H1 (cell line): Measurements from ENCODE around the gene NME7. TPM values are rescaled to one million over a fixed set of nuclear protein-coding genes. Genes with fewer than 3 reads are reported as not detected.

Experiments used
- CTCF ChIA-PET: fragments of 300-600 bp; sonication (Branson Sonifier 250); formaldehyde crosslinking; loops from one replicate; lab custom pipeline; 2021; ENCODE audit not compliant: partially characterized antibody; lab: Charles Lee
- POLR2A ChIA-PET: fragments of 300-600 bp; sonication (Branson Sonifier 250); formaldehyde crosslinking; loops from one replicate; lab custom pipeline; 2021; ENCODE audit warnings: inconsistent platforms; ENCODE audit not compliant: partially characterized antibody; lab: Charles Lee
- DNase-seq, 2 experiments: peaks; one replicate each; pipeline versions ENCODE4 v3.0.0 to v3.0.0-alpha.2; 2010 to 2022; ENCODE audit warnings: low spot score in 2 of 2, low read depth in 1 of 2, mixed read lengths in 1 of 2
- FAIRE-seq: peaks from 2 replicates; lab custom pipeline; 2011; peaks lifted over from hg19 to GRCh38; lab: Jason Lieb, UNC
- H2AFZ ChIP-seq: 2 replicates; pipeline ENCODE4 v1.8.1; 2012; ENCODE audit warnings: low read length, inconsistent platforms
- H2AK5ac ChIP-seq: 2 replicates; pipeline ENCODE4 v1.6.1; 2013; ENCODE audit warnings: low read depth, low read length
- H2BK120ac ChIP-seq: replicated peaks from 2 replicates; pipeline ENCODE3; 2013; ENCODE audit warnings: low read depth, low read length, inconsistent platforms
- H2BK12ac ChIP-seq: 2 replicates; pipeline ENCODE4 v1.6.1; 2013; ENCODE audit warnings: low read depth, low read length
- H2BK15ac ChIP-seq: 2 replicates; pipeline ENCODE4 v1.6.1; 2013; ENCODE audit warnings: low read length
- H2BK20ac ChIP-seq: 2 replicates; pipeline ENCODE4 v1.6.1; 2013; ENCODE audit warnings: low read length
- H2BK5ac ChIP-seq: 2 replicates; pipeline ENCODE4 v1.6.1; 2013; ENCODE audit warnings: low read depth, low read length
- H3K14ac ChIP-seq: 2 replicates; pipeline ENCODE4 v1.6.1; 2013; ENCODE audit warnings: inconsistent platforms; ENCODE audit not compliant: insufficient read length
- H3K18ac ChIP-seq: 2 replicates; pipeline ENCODE4 v1.6.1; 2013; ENCODE audit warnings: low read length; ENCODE audit errors: extremely low read depth
- H3K23ac ChIP-seq: 2 replicates; pipeline ENCODE4 v1.6.1; 2013; ENCODE audit warnings: inconsistent platforms; ENCODE audit not compliant: insufficient read length
- H3K23me2 ChIP-seq: 2 replicates; pipeline ENCODE4 v1.6.1; 2013; ENCODE audit warnings: low read depth, low read length
- H3K27ac ChIP-seq: 2 replicates; pipeline ENCODE4 v1.6.1; 2011; ENCODE audit warnings: low read depth, low read length, inconsistent platforms
- H3K27me3 ChIP-seq, 4 experiments: replicated peaks in 1 of 4; 1 replicate in 1 of 4; 2 replicates in 3 of 4; pipeline versions ENCODE4 v1.6.1 to v1.8.1; 2011 to 2013; ENCODE audit warnings: low read length in 3 of 4, mild to moderate bottlenecking in 3 of 4, inconsistent platforms in 2 of 4, mixed read lengths in 2 of 4, moderate library complexity in 1 of 4; ENCODE audit not compliant: control insufficient read depth in 3 of 4, insufficient read depth in 3 of 4; ENCODE audit errors: extremely low read depth in 1 of 4
- H3K36me3 ChIP-seq, 4 experiments: 2 replicates each; pipeline versions ENCODE4 v1.6.1 to v1.8.1; 2011 to 2013; ENCODE audit warnings: mild to moderate bottlenecking in 4 of 4, low read length in 3 of 4, moderate library complexity in 2 of 4, control low read depth in 1 of 4, inconsistent platforms in 1 of 4; ENCODE audit not compliant: insufficient read depth in 4 of 4, control insufficient read depth in 2 of 4
- H3K4ac ChIP-seq: replicated peaks from 2 replicates; pipeline ENCODE3; 2013; ENCODE audit warnings: low read length, low read depth, mixed read lengths, inconsistent platforms; ENCODE audit not compliant: insufficient read length
- H3K4me1 ChIP-seq, 4 experiments: replicated peaks in 1 of 4; 1 replicate in 1 of 4; 2 replicates in 3 of 4; pipeline versions ENCODE4 v1.6.1 to v1.8.1; 2011 to 2013; ENCODE audit warnings: low read length in 3 of 4, inconsistent platforms in 2 of 4, mixed read lengths in 1 of 4; ENCODE audit not compliant: insufficient read depth in 4 of 4, control insufficient read depth in 3 of 4
- H3K4me2 ChIP-seq, 2 experiments: 2 replicates each; pipeline versions ENCODE4 v1.6.1 to v1.8.1; 2011 to 2013; ENCODE audit warnings: low read depth in 2 of 2, low read length in 2 of 2, control low read depth in 1 of 2, inconsistent platforms in 1 of 2, mild to moderate bottlenecking in 1 of 2; ENCODE audit not compliant: insufficient read depth in 1 of 2
- H3K4me3 ChIP-seq, 4 experiments: fragments of 200-600, 300-600 bp in 1 of 4; sonication (generic), shearing (Covaris generic), sonication (Bioruptor Twin) in 1 of 4; 2 replicates each; pipeline versions ENCODE4 v1.5.1 to v1.8.1; 2011 to 2016; ENCODE audit warnings: low read length in 4 of 4, low read depth in 3 of 4, control low read depth in 2 of 4, inconsistent platforms in 2 of 4, mild to moderate bottlenecking in 2 of 4, mixed read lengths in 1 of 4, moderate library complexity in 1 of 4; ENCODE audit not compliant: insufficient read depth in 2 of 4; ENCODE audit errors: extremely low read depth in 1 of 4
- H3K56ac ChIP-seq: replicated peaks from 2 replicates; pipeline ENCODE3; 2013; ENCODE audit warnings: low read depth, mild to moderate bottlenecking, mixed read lengths, low read length, inconsistent platforms; ENCODE audit not compliant: insufficient read length
- H3K79me1 ChIP-seq: 2 replicates; pipeline ENCODE4 v1.6.1; 2013; ENCODE audit warnings: low read depth, low read length, control low read depth
- H3K79me2 ChIP-seq, 2 experiments: 2 replicates each; pipeline versions ENCODE4 v1.6.1 to v1.8.1; 2012 to 2013; ENCODE audit warnings: low read length in 2 of 2, mild to moderate bottlenecking in 2 of 2, inconsistent platforms in 1 of 2; ENCODE audit not compliant: insufficient read depth in 2 of 2, control insufficient read depth in 1 of 2
- H3K9ac ChIP-seq, 4 experiments: replicated peaks in 1 of 4; 1 replicate in 1 of 4; 2 replicates in 3 of 4; pipeline versions ENCODE4 v1.6.1 to v1.8.1; 2011 to 2013; ENCODE audit warnings: low read depth in 3 of 4, low read length in 3 of 4, control low read depth in 2 of 4, mild to moderate bottlenecking in 2 of 4, moderate library complexity in 2 of 4, inconsistent platforms in 1 of 4; ENCODE audit errors: extremely low read depth in 1 of 4
- H3K9me3 ChIP-seq, 2 experiments: 2 replicates each; pipeline versions ENCODE4 v1.6.1 to v1.8.1; 2012 to 2013; ENCODE audit warnings: mild to moderate bottlenecking in 2 of 2, moderate library complexity in 2 of 2, control low read depth in 1 of 2, inconsistent platforms in 1 of 2, low read depth in 1 of 2, low read length in 1 of 2, mixed read lengths in 1 of 2; ENCODE audit not compliant: insufficient read depth in 2 of 2
- H4K20me1 ChIP-seq, 2 experiments: replicated peaks in 1 of 2; 2 replicates each; pipeline versions ENCODE3 to v1.8.1; 2011 to 2013; ENCODE audit warnings: inconsistent platforms in 2 of 2, low read length in 2 of 2, mild to moderate bottlenecking in 1 of 2; ENCODE audit not compliant: insufficient read depth in 2 of 2, control insufficient read depth in 1 of 2
- H4K5ac ChIP-seq: 2 replicates; pipeline ENCODE4 v1.6.1; 2013; ENCODE audit warnings: low read length, low read depth, mixed read lengths, inconsistent platforms; ENCODE audit not compliant: insufficient read length
- H4K8ac ChIP-seq: 2 replicates; pipeline ENCODE4 v1.8.0; 2013; ENCODE audit warnings: mild to moderate bottlenecking, moderate library complexity, low read length, inconsistent platforms; ENCODE audit not compliant: insufficient read depth; ENCODE audit errors: extremely low read depth
- H4K91ac ChIP-seq: replicated peaks from 2 replicates; pipeline ENCODE3; 2013; ENCODE audit warnings: low read length, mixed read lengths, inconsistent platforms; ENCODE audit not compliant: insufficient read length
- RBBP5 ChIP-seq: IDR thresholded peaks from 2 replicates; pipeline ENCODE4 v1.7.1; 2012; ENCODE audit warnings: low read depth, mild to moderate bottlenecking, inconsistent platforms, low read length, moderate library complexity, borderline replicate concordance
- WGBS, 2 experiments: shearing (Covaris generic) in 1 of 2; methylation state at CpG; one replicate each; pipeline versions ENCODE4 v1.1.6 to v1.1.7; 2013 to 2015; ENCODE audit warnings: low lambda C conversion rate in 2 of 2, mixed read lengths in 2 of 2, inconsistent platforms in 1 of 2, low coverage in 1 of 2, missing lambda C conversion rate in 1 of 2; ENCODE audit not compliant: insufficient replicate concordance in 2 of 2, insufficient coverage in 1 of 2, insufficient read length in 1 of 2; ENCODE audit errors: extremely low coverage in 1 of 2, missing lambda C conversion rate in 1 of 2; 5-methylcytosine and 5-hydroxymethylcytosine counted together
- polyA plus RNA-seq, 7 experiments: library from polyadenylated mRNA; depleted of rRNA in 3 of 7; stranded (reverse) in 5 of 7; unstranded in 2 of 7; fragments of >200 nt in 5 of 7; fragments of 200-250 nt in 2 of 7; gene quantifications; 1 replicate in 5 of 7; 2 replicates in 1 of 7; 4 replicates in 1 of 7; pipeline versions ENCODE4 v1.2.1 to v1.2.3, GENCODE V29; 2011 to 2013; ENCODE audit warnings: missing spikeins in 2 of 7, mixed read lengths in 2 of 7
- total RNA-seq: library from RNA; stranded (reverse); fragmentation: NEBNext Ultra II Directional; extraction: Animal tissue kit (Norgen Biotek cat#: 25700); gene quantifications from 2 replicates; pipeline ENCODE4 v1.2.1, GENCODE V29; 2021

Gene NME7
- total and polyA plus RNA-seq, 2 of the 8 experiments (the other 6 are each of a cell fraction or from before 2014, with no cell fraction given): 11.6 to 28.5 TPM

DNA sequence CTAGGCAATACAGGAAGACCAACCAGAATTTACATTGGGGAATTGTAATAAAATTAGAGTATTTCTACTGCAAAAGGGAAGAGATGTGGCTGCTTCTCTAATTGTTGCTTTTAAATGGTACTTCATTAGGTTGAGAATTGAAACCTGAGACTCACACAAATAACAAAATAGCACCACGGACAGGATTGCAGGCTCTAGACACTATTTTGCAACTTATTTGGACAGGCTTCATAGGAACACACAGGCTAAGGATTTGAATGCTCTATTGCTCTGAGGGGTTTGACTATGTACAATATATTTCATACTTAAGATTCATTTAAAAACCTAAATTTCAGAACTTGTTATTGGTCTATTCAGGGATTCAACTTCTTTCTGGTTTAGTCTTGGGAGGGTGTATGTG lies 181.5 kb downstream of the NME7 start:
- Histone ChIP-seq H3K27me3 (no peaks in the 10 kb centered on the region), H3K9ac (no peak overlapping the region), H3K27ac (no peak overlapping the region), H3K4me2 (no peak overlapping the region), H2BK15ac (no peak overlapping the region), H4K8ac (no peak overlapping the region), H3K56ac (no peak overlapping the region), H4K5ac (no peak overlapping the region), H2BK12ac (no peak overlapping the region), H3K9me3 (no peaks in the 10 kb centered on the region), H3K23ac (no peak overlapping the region), H3K14ac (no peak overlapping the region), H3K4me1 (peaks cover 0 to 3% (median 0%) of the 10 kb centered on the region in 4 experiments; a peak in 2 of 7 replicates), H3K79me2 (no peaks in the 10 kb centered on the region), H4K91ac (no peak overlapping the region), H2BK20ac (no peak overlapping the region), H2BK120ac (no peak overlapping the region), H3K23me2 (no peaks in the 10 kb centered on the region; the same call in 1 of the 2 replicates), H4K20me1 (no peaks in the 10 kb centered on the region), H3K79me1 (no peaks in the 10 kb centered on the region), H3K18ac (no peak overlapping the region), H2BK5ac (no peak overlapping the region), H3K36me3 (no peaks in the 10 kb centered on the region), H2AFZ (no peak overlapping the region), H2AK5ac (no peak overlapping the region), H3K4me3 (no peak overlapping the region), H3K4ac (no peak overlapping the region)
- WGBS, 2 experiments: 42% methylated on average over 1 of the region's 1 CpG; no CpG with 5 or more reads in 1 of the 2 experiments
- FAIRE-seq: no peak
- ChIA-PET CTCF (no interaction called here), POLR2A (no interaction called here)
- DNase-seq: no peak
- TF ChIP-seq RBBP5: no peak
